Gastroesophageal sphincter (tissue), 4 donors: ENCODE data around the gene KIF20B. TPM values are rescaled to one million over a fixed set of nuclear protein-coding genes. Genes with fewer than 3 reads are reported as not detected.
A peak's percentile ranks its signal among the peaks of the same experiment; 100 is the strongest.

Experiments
- ATAC-seq: fragments of 150-250 bp; one replicate; pipeline ENCODE4 v1.9.1; 2016; ENCODE audit warnings: mild to moderate bottlenecking, moderate library complexity
- H3K27ac ChIP-seq, 4 donors: fragments of 200-600 bp; sonication (generic) in 3 of 4; 1 replicate in 3 of 4; 2 replicates in 1 of 4; pipeline ENCODE4 v1.5.1; 2016 to 2019
- H3K27me3 ChIP-seq: fragments of 200-600 bp; sonication (generic); one replicate; pipeline ENCODE4 v1.5.1; 2019
- H3K36me3 ChIP-seq, 2 donors: fragments of 200-600 bp; sonication (generic); one replicate each; pipeline ENCODE4 v1.5.1; 2019; ENCODE audit warnings: control low read depth in 1 of 2
- H3K4me1 ChIP-seq, 3 donors: fragments of 200-600 bp; sonication (generic); 1 replicate in 2 of 3; 2 replicates in 1 of 3; pipeline ENCODE4 v1.5.1; 2016 to 2019; ENCODE audit warnings: control low read depth in 2 of 3
- H3K4me3 ChIP-seq, 2 donors: fragments of 200-600 bp; sonication (generic); one replicate each; pipeline ENCODE4 v1.5.1; 2019; ENCODE audit warnings: mild to moderate bottlenecking in 1 of 2, moderate library complexity in 1 of 2
- H3K9me3 ChIP-seq, 3 donors: fragments of 200-600 bp; sonication (generic); one replicate each; pipeline ENCODE4 v1.5.1; 2017 to 2019; ENCODE audit warnings: control low read depth in 2 of 3
- EP300 ChIP-seq: sonication (generic); formaldehyde crosslinking; IDR thresholded peaks from one replicate; pipeline ENCODE4 v1.6.1; 2017; ENCODE audit warnings: antibody characterized with exemption, mild to moderate bottlenecking
- POLR2A ChIP-seq, 2 donors: fragments of 450-650 bp; IDR thresholded peaks; one replicate each; pipeline ENCODE4 v1.6.1; 2017; ENCODE audit warnings: antibody characterized with exemption in 2 of 2, mild to moderate bottlenecking in 2 of 2, moderate library complexity in 1 of 2
- POLR2AphosphoS5 ChIP-seq: sonication (generic); formaldehyde crosslinking; IDR thresholded peaks from one replicate; pipeline ENCODE4 v1.6.1; 2017; ENCODE audit warnings: antibody characterized with exemption
- WGBS, 2 donors: methylation state at CpG; one replicate each; pipeline ENCODE4 v1.1.5; 2018; ENCODE audit warnings: low coverage in 1 of 2; 5-methylcytosine and 5-hydroxymethylcytosine counted together
- total RNA-seq, 4 donors: library from RNA; depleted of rRNA; stranded (reverse); fragments of >200 nt; gene quantifications; one replicate each; pipeline ENCODE4 v1.1.0, GENCODE V29; 2016
- TF ChIP-seq, protein P1 (sequence below), 4 experiments: fragments of 200-600 bp in 2 of 4; fragments of 450-650 bp in 2 of 4; sonication (generic) in 1 of 4; IDR thresholded peaks; one replicate each; pipeline ENCODE4 v1.5.1; 2017 to 2019; ENCODE audit warnings: antibody characterized with exemption in 4 of 4, mild to moderate bottlenecking in 2 of 4, moderate library complexity in 2 of 4

Gene KIF20B, protein sequence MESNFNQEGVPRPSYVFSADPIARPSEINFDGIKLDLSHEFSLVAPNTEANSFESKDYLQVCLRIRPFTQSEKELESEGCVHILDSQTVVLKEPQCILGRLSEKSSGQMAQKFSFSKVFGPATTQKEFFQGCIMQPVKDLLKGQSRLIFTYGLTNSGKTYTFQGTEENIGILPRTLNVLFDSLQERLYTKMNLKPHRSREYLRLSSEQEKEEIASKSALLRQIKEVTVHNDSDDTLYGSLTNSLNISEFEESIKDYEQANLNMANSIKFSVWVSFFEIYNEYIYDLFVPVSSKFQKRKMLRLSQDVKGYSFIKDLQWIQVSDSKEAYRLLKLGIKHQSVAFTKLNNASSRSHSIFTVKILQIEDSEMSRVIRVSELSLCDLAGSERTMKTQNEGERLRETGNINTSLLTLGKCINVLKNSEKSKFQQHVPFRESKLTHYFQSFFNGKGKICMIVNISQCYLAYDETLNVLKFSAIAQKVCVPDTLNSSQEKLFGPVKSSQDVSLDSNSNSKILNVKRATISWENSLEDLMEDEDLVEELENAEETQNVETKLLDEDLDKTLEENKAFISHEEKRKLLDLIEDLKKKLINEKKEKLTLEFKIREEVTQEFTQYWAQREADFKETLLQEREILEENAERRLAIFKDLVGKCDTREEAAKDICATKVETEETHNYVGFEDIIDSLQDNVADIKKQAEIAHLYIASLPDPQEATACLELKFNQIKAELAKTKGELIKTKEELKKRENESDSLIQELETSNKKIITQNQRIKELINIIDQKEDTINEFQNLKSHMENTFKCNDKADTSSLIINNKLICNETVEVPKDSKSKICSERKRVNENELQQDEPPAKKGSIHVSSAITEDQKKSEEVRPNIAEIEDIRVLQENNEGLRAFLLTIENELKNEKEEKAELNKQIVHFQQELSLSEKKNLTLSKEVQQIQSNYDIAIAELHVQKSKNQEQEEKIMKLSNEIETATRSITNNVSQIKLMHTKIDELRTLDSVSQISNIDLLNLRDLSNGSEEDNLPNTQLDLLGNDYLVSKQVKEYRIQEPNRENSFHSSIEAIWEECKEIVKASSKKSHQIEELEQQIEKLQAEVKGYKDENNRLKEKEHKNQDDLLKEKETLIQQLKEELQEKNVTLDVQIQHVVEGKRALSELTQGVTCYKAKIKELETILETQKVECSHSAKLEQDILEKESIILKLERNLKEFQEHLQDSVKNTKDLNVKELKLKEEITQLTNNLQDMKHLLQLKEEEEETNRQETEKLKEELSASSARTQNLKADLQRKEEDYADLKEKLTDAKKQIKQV (N-terminal part only)
- 1 to 10 TPM; 2.4 to 3.0 (median 2.9) TPM for total RNA-seq

DNA sequence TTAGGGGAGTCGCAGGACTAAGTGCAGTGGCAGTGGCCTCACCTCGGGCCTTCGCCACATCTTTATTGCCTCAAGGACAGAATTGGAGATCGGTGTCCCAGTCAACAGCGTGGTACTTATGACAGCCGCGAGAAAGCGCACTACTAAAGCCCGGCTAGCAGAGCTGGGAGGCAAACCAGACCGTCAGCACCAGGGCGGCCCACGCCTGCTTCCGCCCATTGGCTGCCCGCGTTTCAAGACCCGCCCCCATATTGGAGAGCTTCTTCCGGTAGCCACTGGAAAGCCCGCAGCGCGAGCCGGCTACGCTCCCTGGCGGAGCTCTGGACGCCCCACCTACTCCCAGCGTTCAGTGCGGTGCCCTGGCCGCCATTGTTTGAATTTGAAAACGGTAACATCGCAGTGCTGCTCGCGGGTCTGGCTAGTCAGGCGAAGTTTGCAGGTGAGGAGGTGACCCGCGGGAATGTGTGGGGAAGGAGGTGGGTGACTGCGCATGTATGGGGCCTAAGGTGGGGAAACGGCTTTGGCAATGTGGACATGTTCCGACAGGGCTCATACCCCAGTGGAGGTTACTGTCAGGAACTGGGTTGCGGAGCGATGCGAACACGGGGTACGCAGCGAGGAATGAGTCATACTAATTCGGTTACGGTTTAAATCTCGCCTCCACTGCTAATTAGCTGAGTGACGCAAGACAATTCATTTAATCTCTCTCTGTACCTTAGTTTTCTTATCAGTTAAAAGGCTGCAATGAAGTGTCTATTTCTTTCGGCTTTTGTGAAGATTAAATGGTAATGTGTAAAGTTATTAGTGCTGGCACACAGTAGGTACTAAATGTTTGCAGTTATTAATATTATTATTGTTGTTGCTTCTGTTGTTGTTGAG, at the start of gene KIF20B:
TSS of gene KIF20B (plus strand) at position 349 of the 879 bp plus-strand sequence. CDS start 3,705 bp downstream, outside the sequence.
- Histone ChIP-seq H3K27me3 (no peaks in the 10 kb centered on the region), H3K27ac (peak within 1 kb of the TSS; percentile 69 to 90 (median 89)), H3K9me3 (no peaks in the 10 kb centered on the region), H3K4me3 (peak within 1 kb of the TSS; percentile 67), H3K4me1 (peaks cover 0 to 13% (median 3%) of the 10 kb centered on the region in 3 donors), H3K36me3 (no peaks in the 10 kb centered on the region)
- 0 to 2% methylated on average over 4 to 7 of the region's 48 CpGs for WGBS, 2 donors
- TF ChIP-seq POLR2A (IDR thresholded peaks at IDR 0.05) (peak; percentile 55), EP300 (no peak), POLR2AphosphoS5 (peak; percentile 64)
- TF ChIP-seq, protein P1, sequence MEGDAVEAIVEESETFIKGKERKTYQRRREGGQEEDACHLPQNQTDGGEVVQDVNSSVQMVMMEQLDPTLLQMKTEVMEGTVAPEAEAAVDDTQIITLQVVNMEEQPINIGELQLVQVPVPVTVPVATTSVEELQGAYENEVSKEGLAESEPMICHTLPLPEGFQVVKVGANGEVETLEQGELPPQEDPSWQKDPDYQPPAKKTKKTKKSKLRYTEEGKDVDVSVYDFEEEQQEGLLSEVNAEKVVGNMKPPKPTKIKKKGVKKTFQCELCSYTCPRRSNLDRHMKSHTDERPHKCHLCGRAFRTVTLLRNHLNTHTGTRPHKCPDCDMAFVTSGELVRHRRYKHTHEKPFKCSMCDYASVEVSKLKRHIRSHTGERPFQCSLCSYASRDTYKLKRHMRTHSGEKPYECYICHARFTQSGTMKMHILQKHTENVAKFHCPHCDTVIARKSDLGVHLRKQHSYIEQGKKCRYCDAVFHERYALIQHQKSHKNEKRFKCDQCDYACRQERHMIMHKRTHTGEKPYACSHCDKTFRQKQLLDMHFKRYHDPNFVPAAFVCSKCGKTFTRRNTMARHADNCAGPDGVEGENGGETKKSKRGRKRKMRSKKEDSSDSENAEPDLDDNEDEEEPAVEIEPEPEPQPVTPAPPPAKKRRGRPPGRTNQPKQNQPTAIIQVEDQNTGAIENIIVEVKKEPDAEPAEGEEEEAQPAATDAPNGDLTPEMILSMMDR (IDR thresholded peaks at IDR 0.05): peak in 3 of 4 experiments; percentile 27 to 74 (median 29)
- peak; percentile 100 for ATAC-seq

DNA sequence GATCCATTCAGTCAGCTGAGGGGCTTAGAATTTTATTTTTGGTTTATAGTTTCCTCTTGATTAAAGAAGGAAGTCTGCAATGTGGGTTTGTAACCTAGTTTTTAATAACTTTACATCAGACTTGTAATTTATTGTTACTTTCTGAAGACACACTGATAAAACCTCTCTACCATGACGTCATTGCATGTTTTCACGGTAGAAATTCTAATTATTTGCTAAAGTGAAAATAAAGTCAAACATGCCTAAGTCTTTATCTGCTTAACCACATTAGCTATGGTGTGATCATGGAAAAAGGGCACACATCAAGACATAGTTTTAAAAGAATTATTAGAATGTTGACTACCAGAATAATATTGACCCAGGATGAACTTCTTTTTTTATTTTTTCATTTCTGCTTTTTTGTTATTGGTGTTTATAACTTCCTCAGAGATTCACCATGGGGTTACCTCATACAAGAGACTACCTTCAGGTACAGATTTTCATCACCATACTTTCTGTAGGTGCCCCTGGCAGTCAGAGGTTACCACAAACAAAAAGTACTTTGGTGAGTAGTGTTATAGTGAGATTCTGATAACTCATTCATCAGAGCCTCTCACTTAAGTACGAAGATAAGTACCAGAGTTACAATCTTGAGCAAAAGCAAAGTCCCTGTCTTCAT, 49.3 kb upstream of the KIF20B start:
- H3K9me3 ChIP-seq: peaks cover 0 to 8% (median 0%) of the 10 kb centered on the region in 3 donors
- H3K36me3 ChIP-seq: no peaks in the 10 kb centered on the region
- no peak for ATAC-seq
- H3K27me3 ChIP-seq: no peaks in the 10 kb centered on the region
- no peak overlapping the region for H3K27ac ChIP-seq
- TF ChIP-seq POLR2AphosphoS5 (no peak), POLR2A (IDR thresholded peaks at IDR 0.05) (no peak), EP300 (no peak)
- TF ChIP-seq, protein P1 (IDR thresholded peaks at IDR 0.05): no peak
- 59 to 89% methylated on average over 2 to 3 of the region's 3 CpGs for WGBS, 2 donors
- no peaks in the 10 kb centered on the region for H3K4me1 ChIP-seq
- H3K4me3 ChIP-seq: no peak overlapping the region

DNA sequence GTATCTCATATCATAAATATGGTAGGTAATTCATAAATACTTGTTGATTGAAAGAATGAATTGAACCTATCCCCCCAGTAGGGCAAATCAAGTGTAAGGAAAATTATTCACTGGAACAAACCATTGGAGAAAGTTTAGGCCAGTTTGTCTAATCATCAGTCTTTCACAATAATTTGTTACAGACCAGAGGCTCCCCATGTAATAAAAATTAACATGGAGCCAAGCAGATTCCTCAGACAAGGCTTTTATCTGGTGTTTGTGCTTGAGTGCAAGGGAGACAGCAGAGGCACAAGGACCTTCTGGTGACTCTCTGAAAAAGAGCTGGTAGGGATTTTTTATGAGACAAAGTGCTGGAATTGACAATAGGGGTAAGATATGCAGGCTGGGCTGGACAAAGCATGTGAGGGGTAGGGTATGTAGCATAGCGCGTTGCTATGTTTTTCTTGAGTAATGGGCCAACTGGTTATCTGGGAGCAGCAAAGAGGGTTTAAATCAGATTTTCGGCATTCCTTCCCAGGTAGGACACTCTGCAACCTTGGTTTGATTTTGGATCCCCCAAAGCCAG, 48.5 kb upstream of the KIF20B start:
- no peak for TF ChIP-seq POLR2A (IDR thresholded peaks at IDR 0.05)
- no peak for TF ChIP-seq EP300
- no peak for TF ChIP-seq POLR2AphosphoS5
- TF ChIP-seq, protein P1 (IDR thresholded peaks at IDR 0.05): no peak
- H3K4me3 ChIP-seq: no peak overlapping the region
- 97 to 100% methylated on average over 1 to 3 of the region's 3 CpGs for WGBS, 2 donors
- no peaks in the 10 kb centered on the region for H3K4me1 ChIP-seq
- H3K9me3 ChIP-seq: peaks cover 0 to 8% (median 0%) of the 10 kb centered on the region in 3 donors
- no peak for ATAC-seq
- H3K27ac ChIP-seq: no peak overlapping the region
- H3K36me3 ChIP-seq: no peaks in the 10 kb centered on the region
- H3K27me3 ChIP-seq: no peaks in the 10 kb centered on the region
